T-helper 1 cell (primary cell): ENCODE results near the gene TFE3.
"Not testable (repeated sequence)": the region's sequence is repeated elsewhere in the genome, so short reads cannot be mapped to it uniquely, and the experiment has no call there.

ENCODE experiments used
- DNase-seq, 5 donors: peaks; one replicate each; pipeline ENCODE4 v3.0.0-alpha.2; 2012 to 2020

Gene TFE3

DNA sequence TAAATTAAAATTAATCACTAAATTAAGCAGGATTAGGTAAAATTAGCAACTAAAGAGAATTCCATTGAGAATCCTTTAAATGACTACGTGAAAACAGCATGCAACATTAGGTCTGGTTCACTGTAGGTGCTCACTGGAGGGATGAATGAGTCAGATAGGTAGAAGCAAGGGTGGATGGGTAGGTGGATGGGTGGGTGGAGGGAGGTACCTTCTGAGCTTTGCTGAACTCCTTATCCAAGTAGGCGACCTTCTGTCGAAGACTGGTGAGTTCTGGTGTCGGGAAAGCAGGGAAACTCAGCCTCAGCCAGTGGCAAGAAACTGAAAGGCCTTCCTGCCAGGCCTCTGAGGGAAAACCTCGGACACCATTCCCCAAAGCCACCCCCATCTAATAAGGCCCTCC lies 44.1 kb downstream of the TFE3 start:
- no peak for DNase-seq

DNA sequence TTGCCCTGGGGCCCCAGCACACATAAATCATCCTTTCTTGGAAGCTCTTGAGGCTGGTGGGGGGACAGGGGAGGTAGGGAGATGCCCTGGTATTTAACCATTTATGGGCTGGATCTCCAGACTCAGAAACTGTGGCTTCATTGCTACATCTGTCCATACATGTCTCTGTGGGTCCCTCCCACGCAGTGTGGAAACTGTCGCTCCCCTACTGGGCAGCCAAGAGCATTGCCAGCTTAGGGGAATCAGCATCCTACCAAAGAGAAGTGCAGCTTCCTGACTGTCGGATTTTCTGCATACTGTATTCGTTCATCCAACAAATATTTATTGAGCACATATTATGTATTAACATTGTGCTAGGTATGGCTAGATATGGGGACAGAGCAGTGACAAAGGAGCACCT lies 44.8 kb downstream of the TFE3 start:
- DNase-seq: no peak

DNA sequence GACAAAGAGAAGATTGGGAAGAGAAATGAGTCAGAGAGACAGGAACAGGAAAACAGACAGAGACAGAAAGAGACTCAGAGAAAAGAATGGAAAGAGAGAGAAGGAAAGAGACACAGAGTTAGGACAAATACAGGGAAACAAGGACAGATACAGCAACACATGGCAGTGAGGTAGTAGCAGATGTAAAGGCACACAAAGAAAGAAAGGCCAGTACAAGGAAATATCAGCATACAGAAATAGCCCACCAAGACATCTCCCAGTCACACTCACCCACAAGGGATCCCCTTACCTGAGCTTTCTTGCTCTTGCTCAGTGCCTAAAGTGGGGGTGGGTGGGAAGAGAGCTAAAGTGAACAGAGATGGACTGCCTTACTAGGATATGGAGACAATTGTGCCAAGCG lies 45.3 kb downstream of the TFE3 start:
- no peak for DNase-seq

DNA sequence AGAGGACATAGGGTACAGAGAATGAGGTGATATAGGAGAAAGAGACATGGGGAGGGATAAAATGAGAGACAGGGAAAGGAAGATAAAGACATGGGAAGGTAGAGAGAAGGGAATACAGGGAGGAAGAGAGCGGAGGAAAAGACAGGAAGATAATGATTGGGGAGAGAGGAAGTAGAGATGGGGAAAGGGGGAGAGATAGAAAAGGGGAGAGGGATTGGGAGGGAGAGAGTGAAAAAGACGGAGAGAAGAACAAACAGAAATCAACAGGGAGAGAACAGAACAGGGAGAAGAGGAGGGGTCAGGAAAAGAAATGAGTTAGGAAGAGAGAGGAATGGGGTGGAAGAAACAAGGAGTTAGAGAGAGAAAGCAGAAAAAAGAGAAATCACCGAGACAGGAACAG lies 45.7 kb downstream of the TFE3 start:
- DNase-seq: no peak

DNA sequence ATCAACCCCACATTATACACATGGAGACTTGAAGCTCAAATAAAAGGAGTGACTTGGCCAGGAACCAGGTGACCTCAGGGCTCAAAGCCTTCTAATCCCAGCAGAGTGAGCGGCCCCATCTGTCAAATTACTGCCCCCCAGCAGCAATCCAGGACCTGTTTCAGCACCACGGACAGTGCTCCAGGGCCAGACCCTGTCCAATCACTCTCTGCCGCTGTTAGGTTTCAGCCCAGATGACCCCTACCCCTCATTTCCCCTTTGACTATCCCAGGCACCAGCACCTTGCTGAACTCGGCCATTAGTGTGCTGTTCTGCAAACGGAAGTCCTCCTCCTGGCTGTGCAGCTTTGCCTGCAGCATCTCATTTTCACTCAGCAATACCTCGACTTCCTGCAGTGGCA lies 46.2 kb downstream of the TFE3 start:
- DNase-seq: no peak

DNA sequence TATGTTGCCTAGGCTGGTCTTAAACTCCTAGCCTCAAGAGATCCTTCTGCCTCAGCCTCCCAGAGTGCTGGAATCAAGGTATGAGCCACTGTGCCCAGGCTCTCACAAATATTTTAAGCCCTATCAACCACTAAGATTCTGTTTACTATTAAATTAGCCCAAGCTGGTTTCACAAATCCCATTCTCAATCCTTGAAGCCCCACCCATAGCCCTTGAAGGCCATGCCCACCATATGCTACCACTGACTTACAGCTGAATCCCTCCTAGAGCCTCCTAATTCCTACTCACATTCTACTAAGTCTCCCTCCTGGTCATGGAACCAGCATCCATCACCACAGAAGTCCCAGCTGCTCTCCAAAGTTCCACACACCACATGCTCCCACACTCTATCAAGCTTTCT lies 50.8 kb downstream of the TFE3 start:
- DNase-seq: no peak

DNA sequence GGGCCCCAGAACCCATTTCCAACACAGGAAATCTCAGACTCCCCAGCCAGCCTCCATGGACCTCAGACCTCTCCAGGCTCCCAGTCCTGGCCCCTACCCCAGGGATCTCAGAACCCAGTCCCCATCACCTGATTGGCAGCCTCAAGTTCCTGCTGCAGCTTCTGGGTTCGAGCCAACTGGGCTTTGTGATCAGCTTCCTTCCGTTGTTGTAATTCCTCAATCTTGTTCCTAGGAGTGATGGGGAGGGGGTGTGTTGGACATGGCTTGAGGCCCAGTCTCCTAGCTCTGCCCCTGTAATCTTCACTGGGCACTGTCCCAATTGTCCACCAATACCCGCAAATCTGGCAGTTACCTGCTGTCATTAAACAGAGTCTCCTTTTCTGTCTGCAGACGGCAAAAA lies 53.7 kb downstream of the TFE3 start:
- DNase-seq: no peak

DNA sequence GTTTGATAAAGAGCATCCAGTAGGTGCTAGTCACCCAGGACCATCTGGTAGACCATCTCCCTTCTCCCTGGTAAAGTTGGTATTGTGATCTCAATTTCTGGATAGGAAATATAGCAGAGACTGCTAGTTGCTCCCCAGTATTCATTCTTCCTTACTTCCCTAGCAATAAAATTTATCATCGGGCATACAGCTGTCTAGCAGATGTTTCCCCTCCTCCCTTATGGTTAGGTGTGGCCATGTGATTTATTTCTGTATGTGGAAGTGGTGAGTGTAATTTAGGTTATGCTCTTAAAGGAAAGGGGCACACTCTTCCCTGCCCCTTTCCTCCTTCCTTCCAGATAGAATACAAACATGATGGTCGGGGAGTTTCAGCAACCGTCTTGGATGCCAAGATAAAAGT lies 59.3 kb downstream of the TFE3 start:
- DNase-seq: no peak

DNA sequence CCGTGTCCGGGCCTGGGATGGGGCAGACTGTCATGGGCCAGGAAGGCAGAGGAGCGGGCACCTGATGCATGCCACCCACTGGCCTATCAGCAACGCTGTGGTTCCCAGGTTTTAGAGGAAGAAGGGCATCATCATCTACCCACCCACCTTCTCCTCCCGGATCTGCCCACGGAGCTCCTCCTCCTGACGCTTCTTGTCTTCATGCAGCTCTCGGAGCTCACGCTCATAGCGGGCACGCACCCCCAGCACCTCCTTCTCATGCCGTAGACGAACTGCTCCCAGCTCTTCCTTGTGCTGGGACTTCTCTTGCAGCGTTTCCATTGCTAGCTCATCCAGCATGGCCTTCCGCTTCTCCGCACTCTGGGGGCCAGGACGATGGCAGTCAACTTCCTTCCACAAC lies 60.1 kb downstream of the TFE3 start:
- DNase-seq: no peak

DNA sequence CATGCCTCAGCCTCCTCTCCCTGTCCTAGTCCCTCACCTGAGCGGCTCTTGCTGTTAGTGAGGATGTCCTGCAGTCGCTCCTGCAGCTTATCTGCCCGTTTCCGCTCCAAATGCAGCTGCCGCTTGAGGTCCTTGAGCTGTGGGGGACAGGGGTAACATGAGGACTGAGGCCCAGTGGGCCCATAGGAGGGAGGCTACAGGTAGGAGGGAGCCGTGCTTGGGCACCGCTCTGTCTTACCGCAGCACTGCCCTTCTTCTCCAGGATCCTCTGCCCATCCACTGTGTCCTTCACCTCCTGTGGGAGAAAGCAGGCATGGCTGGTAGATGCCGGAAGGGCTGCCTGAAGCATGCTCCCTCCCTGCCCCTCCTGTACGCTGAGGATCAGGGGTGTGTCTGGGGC lies 62.0 kb downstream of the TFE3 start:
- DNase-seq: no peak

DNA sequence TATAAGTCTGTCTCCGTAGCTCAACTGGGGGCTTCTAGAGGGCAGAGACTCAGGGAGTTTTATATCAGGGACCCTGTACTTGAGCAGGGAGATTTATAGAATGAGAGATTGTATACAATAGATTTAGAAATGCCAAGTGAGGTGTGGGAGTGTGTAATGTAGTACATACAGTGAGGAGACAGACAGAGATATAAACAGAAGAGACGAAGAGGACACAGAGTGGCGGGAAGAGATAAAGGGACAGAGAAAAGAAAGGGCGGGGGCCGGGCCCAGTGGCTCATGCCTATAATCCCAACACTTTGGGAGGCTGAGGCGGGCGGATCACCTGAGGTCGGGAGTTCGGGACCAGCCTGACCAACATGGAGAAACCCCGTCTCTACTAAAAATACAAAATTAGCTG lies 62.8 kb downstream of the TFE3 start:
- DNase-seq: not testable (repeated sequence)
